ENCODE results near the gene EXD3. TPM values are rescaled to one million over a fixed set of nuclear protein-coding genes. Genes with fewer than 3 reads are reported as not detected.

Gene EXD3
- total and polyA plus RNA-seq, 4 donors, result 8.6 to 30.5 (median 19.5) TPM

DNA sequence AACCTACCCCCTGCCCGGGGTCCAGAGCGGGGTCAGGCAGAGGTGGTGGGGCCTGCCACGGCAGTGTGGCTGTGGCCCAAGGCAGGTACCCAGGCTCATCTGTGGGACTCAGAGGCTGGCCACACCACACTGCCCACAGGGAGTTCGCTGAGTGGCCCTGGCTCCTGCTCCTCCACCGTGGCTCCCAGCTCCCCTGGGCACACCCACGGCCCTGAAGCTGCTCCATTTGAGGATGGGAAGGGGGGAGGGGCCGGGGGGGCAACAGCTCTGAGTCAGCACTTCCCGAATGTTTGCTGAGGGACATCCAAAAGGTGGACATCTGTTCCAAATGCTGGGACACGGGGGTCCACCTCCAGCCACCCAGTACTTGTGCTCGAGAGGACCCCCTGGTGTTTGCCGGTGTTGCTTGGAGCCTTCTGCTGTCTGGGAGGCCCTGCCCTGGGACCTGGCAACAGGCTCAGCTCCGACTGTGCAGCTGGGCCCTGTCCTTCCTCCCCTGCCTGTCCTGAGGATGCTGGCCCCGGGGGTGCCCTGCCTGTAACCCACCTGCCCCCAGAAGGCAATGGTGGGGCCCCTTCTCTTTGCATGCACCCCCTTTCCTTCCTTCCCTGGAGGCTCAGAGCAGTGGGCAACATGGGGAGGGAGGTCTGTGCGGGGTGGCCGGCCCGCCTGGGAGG, 118.4 kb downstream of the EXD3 start:
- DNase-seq, result peak in 1 of 3 donors; percentile 29
- Histone ChIP-seq H3K36me3 (ENCODE audit: control insufficient read depth in 4 of 4, insufficient read depth in 4 of 4, low read length in 4 of 4) (no peaks in the 10 kb centered on the region), H3K27ac (ENCODE audit: low read depth in 1 of 2, low read length in 1 of 2) (peak overlapping the region; percentile 84 to 85), H3K4me1 (ENCODE audit: control insufficient read depth in 5 of 5, insufficient read depth in 5 of 5, low read length in 5 of 5) (peaks cover 0 to 65% (median 19%) of the 10 kb centered on the region in 5 donors), H3K4me3 (no peak overlapping the region), H3K9me3 (ENCODE audit: control insufficient read depth in 4 of 4, insufficient read depth in 3 of 4, low read length in 3 of 4) (no peaks in the 10 kb centered on the region), H3K9ac (ENCODE audit: insufficient read depth in 1 of 2, low read length in 2 of 2) (no peak overlapping the region), H3K27me3 (ENCODE audit: control insufficient read depth in 3 of 3, insufficient read depth in 3 of 3, low read length in 2 of 3) (peaks cover 0 to 8% (median 7%) of the 10 kb centered on the region in 3 donors)
- TF ChIP-seq, protein P1, sequence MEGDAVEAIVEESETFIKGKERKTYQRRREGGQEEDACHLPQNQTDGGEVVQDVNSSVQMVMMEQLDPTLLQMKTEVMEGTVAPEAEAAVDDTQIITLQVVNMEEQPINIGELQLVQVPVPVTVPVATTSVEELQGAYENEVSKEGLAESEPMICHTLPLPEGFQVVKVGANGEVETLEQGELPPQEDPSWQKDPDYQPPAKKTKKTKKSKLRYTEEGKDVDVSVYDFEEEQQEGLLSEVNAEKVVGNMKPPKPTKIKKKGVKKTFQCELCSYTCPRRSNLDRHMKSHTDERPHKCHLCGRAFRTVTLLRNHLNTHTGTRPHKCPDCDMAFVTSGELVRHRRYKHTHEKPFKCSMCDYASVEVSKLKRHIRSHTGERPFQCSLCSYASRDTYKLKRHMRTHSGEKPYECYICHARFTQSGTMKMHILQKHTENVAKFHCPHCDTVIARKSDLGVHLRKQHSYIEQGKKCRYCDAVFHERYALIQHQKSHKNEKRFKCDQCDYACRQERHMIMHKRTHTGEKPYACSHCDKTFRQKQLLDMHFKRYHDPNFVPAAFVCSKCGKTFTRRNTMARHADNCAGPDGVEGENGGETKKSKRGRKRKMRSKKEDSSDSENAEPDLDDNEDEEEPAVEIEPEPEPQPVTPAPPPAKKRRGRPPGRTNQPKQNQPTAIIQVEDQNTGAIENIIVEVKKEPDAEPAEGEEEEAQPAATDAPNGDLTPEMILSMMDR (IDR thresholded peaks at IDR 0.05; ENCODE audit: control extremely low read depth, extremely low read depth), result no peak
- WGBS, 2 donors, result 37 to 49% methylated on average over 13 to 16 of the region's 16 CpGs
- ATAC-seq (ENCODE audit: insufficient read depth, low FRiP score), result no peak

DNA sequence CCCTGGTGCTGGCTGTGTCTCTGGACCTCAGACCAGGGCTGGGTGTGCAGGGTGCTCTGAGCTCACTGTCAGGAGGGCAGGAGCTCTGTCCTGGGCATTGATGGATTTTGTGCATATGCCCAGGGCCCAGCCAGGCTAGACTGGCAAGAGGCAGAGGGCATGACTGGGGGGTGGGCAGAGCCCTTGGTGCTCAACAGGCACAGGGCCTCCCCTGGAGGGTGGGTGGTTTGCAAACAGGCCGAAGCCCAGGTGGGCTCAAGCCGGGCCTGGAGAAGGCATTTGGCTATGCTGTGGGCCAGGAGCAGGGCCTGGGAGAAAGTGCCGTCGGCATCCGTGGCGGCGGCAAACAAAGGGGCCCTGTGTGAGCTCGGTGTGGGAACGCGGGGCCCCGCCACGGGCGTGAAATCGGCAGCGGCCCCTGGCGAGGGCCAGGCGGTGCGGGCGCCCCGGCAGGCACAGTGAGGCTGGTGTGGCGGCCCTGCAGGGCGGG, 119.0 kb downstream of the EXD3 start:
- WGBS, 2 donors, result 85 to 92% methylated on average over 20 to 22 of the region's 22 CpGs
- Histone ChIP-seq H3K4me3 (no peak overlapping the region), H3K27ac (ENCODE audit: low read depth in 1 of 2, low read length in 1 of 2) (peak overlapping the region in 1 of 2 donors; percentile 85), H3K36me3 (ENCODE audit: control insufficient read depth in 4 of 4, insufficient read depth in 4 of 4, low read length in 4 of 4) (no peaks in the 10 kb centered on the region), H3K9ac (ENCODE audit: insufficient read depth in 1 of 2, low read length in 2 of 2) (no peak overlapping the region), H3K27me3 (ENCODE audit: control insufficient read depth in 3 of 3, insufficient read depth in 3 of 3, low read length in 2 of 3) (peaks cover 0 to 13% (median 8%) of the 10 kb centered on the region in 3 donors), H3K9me3 (ENCODE audit: control insufficient read depth in 4 of 4, insufficient read depth in 3 of 4, low read length in 3 of 4) (no peaks in the 10 kb centered on the region), H3K4me1 (ENCODE audit: control insufficient read depth in 5 of 5, insufficient read depth in 5 of 5, low read length in 5 of 5) (peaks cover 0 to 65% (median 23%) of the 10 kb centered on the region in 5 donors)
- ATAC-seq (ENCODE audit: insufficient read depth, low FRiP score) (no peak), DNase-seq (no peak)
- TF ChIP-seq, protein P1 (IDR thresholded peaks at IDR 0.05; ENCODE audit: control extremely low read depth, extremely low read depth), result no peak

DNA sequence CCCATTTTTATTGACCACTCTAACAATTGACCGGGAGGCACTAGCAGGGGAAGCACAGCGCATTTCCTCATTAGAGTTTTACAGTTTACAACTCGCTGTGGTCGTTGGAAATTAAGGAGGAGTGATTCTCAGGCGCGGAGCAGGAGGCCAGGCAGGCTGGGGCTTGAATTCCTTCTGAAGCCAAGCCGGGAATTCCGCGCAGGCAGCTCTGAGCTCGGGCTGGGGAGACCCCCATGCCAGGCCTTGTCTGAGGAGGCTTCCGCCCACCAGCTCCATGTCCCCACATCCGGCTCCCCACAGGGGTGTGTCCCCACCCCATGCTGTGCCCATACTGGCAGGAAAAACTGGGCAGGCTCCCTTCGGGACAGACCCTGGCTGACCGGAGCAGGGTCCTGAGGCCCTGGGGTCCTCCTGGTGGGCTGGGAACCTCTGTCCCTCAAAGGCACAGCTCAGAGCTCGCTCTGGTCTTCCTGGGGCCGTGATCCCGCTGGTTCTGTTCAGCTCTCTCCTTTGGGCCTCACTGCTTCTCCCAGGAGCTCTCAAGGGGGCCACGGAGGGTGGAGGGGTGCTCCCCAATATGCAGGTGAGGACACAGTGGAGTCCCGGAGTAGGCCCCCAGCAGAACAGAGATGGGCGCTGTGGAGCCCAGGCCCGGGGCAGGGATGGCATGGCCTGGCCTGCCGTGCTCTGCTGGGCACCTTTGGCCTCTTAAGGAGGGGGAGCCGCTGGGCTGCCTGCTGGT, 119.6 kb downstream of the EXD3 start:
- no peak for ATAC-seq (ENCODE audit: insufficient read depth, low FRiP score)
- Histone ChIP-seq H3K9me3 (ENCODE audit: control insufficient read depth in 4 of 4, insufficient read depth in 3 of 4, low read length in 3 of 4) (no peaks in the 10 kb centered on the region), H3K27me3 (ENCODE audit: control insufficient read depth in 3 of 3, insufficient read depth in 3 of 3, low read length in 2 of 3) (peaks cover 0 to 13% (median 8%) of the 10 kb centered on the region in 3 donors), H3K4me3 (no peak overlapping the region), H3K36me3 (ENCODE audit: control insufficient read depth in 4 of 4, insufficient read depth in 4 of 4, low read length in 4 of 4) (no peaks in the 10 kb centered on the region), H3K27ac (ENCODE audit: low read depth in 1 of 2, low read length in 1 of 2) (peak overlapping the region in 1 of 2 donors; percentile 85), H3K4me1 (ENCODE audit: control insufficient read depth in 5 of 5, insufficient read depth in 5 of 5, low read length in 5 of 5) (peaks cover 0 to 65% (median 24%) of the 10 kb centered on the region in 5 donors), H3K9ac (ENCODE audit: insufficient read depth in 1 of 2, low read length in 2 of 2) (no peak overlapping the region)
- peak in 1 of 3 donors; percentile 56 for DNase-seq
- TF ChIP-seq, protein P1 (IDR thresholded peaks at IDR 0.05; ENCODE audit: control extremely low read depth, extremely low read depth), result no peak
- WGBS, 2 donors, result 66 to 73% methylated on average over 23 of the region's 23 CpGs

All from lung (tissue), 12 donors.